ENCODE measurements around the gene CIB2. TPM values are rescaled to one million over a fixed set of nuclear protein-coding genes. Genes with fewer than 3 reads are reported as not detected.

Gene CIB2
- total and polyA plus RNA-seq, 7 donors: 3.5 to 41.4 (median 10.5) TPM

GRCh38 chr15:78088773-78089080 is 42.5 kb downstream of the CIB2 start:
- H3K27ac ChIP-seq: no peak overlapping the region
- 18 to 72% methylated on average over 3 of the region's 3 CpGs for WGBS, 2 donors
- no peaks in the 10 kb centered on the region for H3K36me3 ChIP-seq
- intact Hi-C loops (cut with DNase I): no loop called here
- H3K4me3 ChIP-seq: no peak overlapping the region
- peak; percentile 30 for DNase-seq
- no peaks in the 10 kb centered on the region for H3K27me3 ChIP-seq
- peaks cover 0 to 21% (median 17%) of the 10 kb centered on the region in 4 donors for H3K4me1 ChIP-seq
- TF ChIP-seq POLR2AphosphoS5 (IDR thresholded peaks at IDR 0.05) (no peak), CTCF (IDR thresholded peaks at IDR 0.05) (no peak), EP300 (IDR thresholded peaks at IDR 0.05) (no peak), POLR2A (IDR thresholded peaks at IDR 0.05) (no peak)
- H3K9me3 ChIP-seq: no peaks in the 10 kb centered on the region

DNA sequence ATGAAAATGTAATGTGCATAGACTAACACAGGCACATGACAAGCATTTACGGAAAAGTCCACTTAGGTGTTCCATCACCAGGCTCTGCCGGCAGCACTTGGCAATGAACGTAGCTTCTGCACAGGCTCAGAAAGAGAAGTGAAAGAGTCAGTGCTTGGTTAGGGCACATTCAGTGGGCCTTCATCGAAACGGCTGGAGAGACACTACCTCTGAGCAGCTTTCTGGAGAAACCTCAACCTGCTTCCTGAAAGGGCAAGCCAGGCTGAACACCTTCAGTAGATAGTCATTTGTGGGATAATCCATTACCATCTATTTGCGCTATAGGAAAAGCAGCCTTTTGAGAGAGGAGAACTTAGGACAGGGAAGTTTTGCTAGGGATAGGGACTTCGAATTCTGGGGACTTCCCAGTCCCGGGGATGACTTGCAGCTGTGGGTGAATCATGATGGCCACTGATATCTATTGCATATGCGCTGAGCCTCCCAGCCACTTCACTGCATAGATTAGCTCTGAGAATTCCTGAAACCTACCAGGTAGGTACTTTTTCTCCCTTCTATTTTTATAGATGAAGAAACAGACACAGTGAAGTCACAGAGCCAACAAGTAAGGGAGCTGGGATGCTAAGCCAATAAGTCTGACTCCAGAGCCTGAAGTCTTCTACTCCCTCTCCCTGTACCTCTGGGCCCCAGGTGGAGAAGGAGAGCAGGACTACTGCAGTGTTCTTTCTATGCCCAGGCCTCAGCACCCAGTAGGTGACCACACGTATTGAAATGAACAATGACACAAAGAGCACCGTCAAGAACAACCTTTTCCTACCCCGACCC is 43.1 kb downstream of the CIB2 start:
- TF ChIP-seq EP300 (IDR thresholded peaks at IDR 0.05) (no peak), POLR2A (IDR thresholded peaks at IDR 0.05) (no peak), CTCF (IDR thresholded peaks at IDR 0.05) (no peak), POLR2AphosphoS5 (IDR thresholded peaks at IDR 0.05) (no peak)
- intact Hi-C loops (cut with DNase I): no loop called here
- no peak overlapping the region for H3K27ac ChIP-seq
- peaks cover 0 to 16% (median 13%) of the 10 kb centered on the region in 4 donors for H3K4me1 ChIP-seq
- H3K27me3 ChIP-seq: no peaks in the 10 kb centered on the region
- no peaks in the 10 kb centered on the region for H3K36me3 ChIP-seq
- 55 to 68% methylated on average over 12 of the region's 12 CpGs for WGBS, 2 donors
- no peaks in the 10 kb centered on the region for H3K9me3 ChIP-seq
- peak; percentile 55 for DNase-seq
- H3K4me3 ChIP-seq: no peak overlapping the region

- Histone ChIP-seq H3K4me1 (peaks cover 0 to 5% (median 2%) of the 10 kb centered on the region in 4 donors), H3K4me3 (no peak overlapping the region), H3K36me3 (no peaks in the 10 kb centered on the region), H3K27ac (no peak overlapping the region), H3K27me3 (no peaks in the 10 kb centered on the region), H3K9me3 (no peaks in the 10 kb centered on the region)
- TF ChIP-seq POLR2AphosphoS5 (IDR thresholded peaks at IDR 0.05): no peak
- TF ChIP-seq CTCF (IDR thresholded peaks at IDR 0.05): no peak
- no peak for TF ChIP-seq EP300 (IDR thresholded peaks at IDR 0.05)
- no peak for TF ChIP-seq POLR2A (IDR thresholded peaks at IDR 0.05)
- no peak for DNase-seq
- intact Hi-C loops (cut with DNase I): no loop called here
- 77 to 88% methylated on average over 1 of the region's 1 CpG for WGBS, 2 donors
Measured at GRCh38 chr15:78085928-78086327, 45.3 kb downstream of the CIB2 start.

DNA sequence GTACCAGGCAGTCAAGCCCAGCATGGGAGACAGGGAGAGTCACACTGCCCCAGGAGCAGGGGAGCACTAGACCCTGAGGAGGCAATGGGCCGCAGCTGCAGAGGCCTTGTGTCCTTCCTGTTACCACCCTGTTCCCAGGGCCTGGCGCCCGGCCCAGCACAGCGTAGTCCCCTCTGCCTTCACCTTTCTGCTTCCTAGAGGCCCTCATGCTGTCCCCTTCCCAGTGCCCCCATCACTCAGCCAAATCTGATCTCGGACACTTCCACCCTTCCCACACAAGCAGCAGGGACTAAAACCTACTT is 46.8 kb downstream of the CIB2 start:
- Histone ChIP-seq H3K27ac (no peak overlapping the region), H3K36me3 (no peaks in the 10 kb centered on the region), H3K4me1 (peaks cover 0 to 5% (median 2%) of the 10 kb centered on the region in 4 donors), H3K27me3 (no peaks in the 10 kb centered on the region), H3K9me3 (no peaks in the 10 kb centered on the region), H3K4me3 (no peak overlapping the region)
- DNase-seq: peak; percentile 63
- TF ChIP-seq EP300 (IDR thresholded peaks at IDR 0.05): no peak
- no peak for TF ChIP-seq POLR2AphosphoS5 (IDR thresholded peaks at IDR 0.05)
- TF ChIP-seq CTCF (IDR thresholded peaks at IDR 0.05): no peak
- no peak for TF ChIP-seq POLR2A (IDR thresholded peaks at IDR 0.05)
- intact Hi-C loops (cut with DNase I): no loop called here
- 39 to 61% methylated on average over 5 of the region's 5 CpGs for WGBS, 2 donors

Data from sigmoid colon (tissue), 7 donors.